ENCODE measurements around the gene TAMM41.

DNA sequence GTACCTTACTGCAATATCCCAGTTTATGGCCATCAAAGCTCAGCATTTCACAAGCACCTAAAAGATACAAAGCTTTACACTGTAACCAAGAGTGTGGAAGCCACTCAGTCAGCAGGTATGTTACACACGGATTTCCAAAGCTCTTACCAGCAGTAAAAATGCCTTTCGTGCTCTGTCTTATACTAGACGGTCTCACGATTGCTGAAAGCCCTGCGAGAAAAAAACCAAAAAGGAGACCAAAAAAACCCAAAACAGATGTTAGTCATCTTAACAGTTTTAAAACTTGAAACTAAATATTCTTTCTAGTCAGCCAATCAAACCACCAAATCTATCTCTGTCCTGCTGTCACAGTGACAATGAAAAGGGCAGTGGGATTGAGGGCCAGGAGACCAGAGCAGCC, 39.0 kb downstream of the TAMM41 start:
- TF ChIP-seq, protein P1, sequence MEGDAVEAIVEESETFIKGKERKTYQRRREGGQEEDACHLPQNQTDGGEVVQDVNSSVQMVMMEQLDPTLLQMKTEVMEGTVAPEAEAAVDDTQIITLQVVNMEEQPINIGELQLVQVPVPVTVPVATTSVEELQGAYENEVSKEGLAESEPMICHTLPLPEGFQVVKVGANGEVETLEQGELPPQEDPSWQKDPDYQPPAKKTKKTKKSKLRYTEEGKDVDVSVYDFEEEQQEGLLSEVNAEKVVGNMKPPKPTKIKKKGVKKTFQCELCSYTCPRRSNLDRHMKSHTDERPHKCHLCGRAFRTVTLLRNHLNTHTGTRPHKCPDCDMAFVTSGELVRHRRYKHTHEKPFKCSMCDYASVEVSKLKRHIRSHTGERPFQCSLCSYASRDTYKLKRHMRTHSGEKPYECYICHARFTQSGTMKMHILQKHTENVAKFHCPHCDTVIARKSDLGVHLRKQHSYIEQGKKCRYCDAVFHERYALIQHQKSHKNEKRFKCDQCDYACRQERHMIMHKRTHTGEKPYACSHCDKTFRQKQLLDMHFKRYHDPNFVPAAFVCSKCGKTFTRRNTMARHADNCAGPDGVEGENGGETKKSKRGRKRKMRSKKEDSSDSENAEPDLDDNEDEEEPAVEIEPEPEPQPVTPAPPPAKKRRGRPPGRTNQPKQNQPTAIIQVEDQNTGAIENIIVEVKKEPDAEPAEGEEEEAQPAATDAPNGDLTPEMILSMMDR (IDR thresholded peaks at IDR 0.05), result no peak
- no peak for TF ChIP-seq EZH2 (IDR thresholded peaks at IDR 0.05; ENCODE audit: borderline replicate concordance, insufficient read depth, low read depth, low read length, poor library complexity, severe bottlenecking)

All from B cell (primary cell).